Left lung (tissue), 10 donors: ENCODE results near the gene CABP4. TPM values are rescaled to one million over a fixed set of nuclear protein-coding genes. Genes with fewer than 3 reads are reported as not detected.

Experiments used
- ATAC-seq: fragments of 200-7000 bp; cut with Tn5 transposase; one replicate; pipeline ENCODE4 v1.9.1; 2020; ENCODE audit warnings: moderate library complexity
- DNase-seq, 4 donors: peaks; one replicate each; pipeline ENCODE4 v3.0.0-alpha.2; 2013 to 2020
- H3K27ac ChIP-seq, 2 donors: fragments of 200-600 bp; sonication (generic) in 1 of 2; one replicate each; pipeline versions ENCODE4 v1.5.0 to v1.8.0; 2020 to 2021
- H3K27me3 ChIP-seq, 2 donors: fragments of 200-600 bp; sonication (generic) in 1 of 2; one replicate each; pipeline versions ENCODE4 v1.5.0 to v1.8.0; 2020 to 2021
- H3K36me3 ChIP-seq, 2 donors: fragments of 200-600 bp; sonication (generic) in 1 of 2; one replicate each; pipeline versions ENCODE4 v1.5.0 to v1.8.0; 2020 to 2021
- H3K4me1 ChIP-seq, 2 donors: fragments of 200-600 bp; one replicate each; pipeline ENCODE4 v1.8.0; 2021
- H3K4me3 ChIP-seq, 2 donors: fragments of 200-600 bp; sonication (generic) in 1 of 2; one replicate each; pipeline versions ENCODE4 v1.5.0 to v1.8.0; 2020 to 2021; ENCODE audit warnings: mild to moderate bottlenecking in 1 of 2
- H3K9me3 ChIP-seq, 2 donors: fragments of 200-600 bp; sonication (generic) in 1 of 2; one replicate each; pipeline versions ENCODE4 v1.5.0 to v1.8.0; 2020 to 2021
- CTCF ChIP-seq, 2 donors: fragments of 200-600 bp; sonication (generic) in 1 of 2; IDR thresholded peaks; one replicate each; pipeline versions ENCODE4 v1.5.0 to v1.8.0; 2021; ENCODE audit warnings: antibody characterized with exemption in 2 of 2
- intact Hi-C, 2 donors: fragments of 100-400 bp; cut with DNase I; formaldehyde crosslinking; loops; one replicate each; pipeline versions ENCODE4 v1.11.2 to v1.14.2; 2022
- polyA plus RNA-seq, 6 donors: library from polyadenylated mRNA; unstranded; fragments of 120-200 nt; gene quantifications; one replicate each; pipeline ENCODE4 v1.2.1, GENCODE V29; 2013; ENCODE audit not compliant: insufficient read length in 6 of 6
- total RNA-seq, 2 donors: library from RNA; stranded (reverse); fragmentation: NEBNext Ultra II Directional; extraction: Animal tissue kit (Norgen Biotek cat#: 25700); gene quantifications; one replicate each; pipeline ENCODE4 v1.2.1, GENCODE V29; 2021
- donor health status: DM: no; HTN: yes; CAD: no.
- donor health status: DM: no; HTN: no; CAD: no.

The CABP4 gene
- total and polyA plus RNA-seq, 8 donors = 1.4 to 2.8 (median 2.2) TPM

- no peaks in the 10 kb centered on the region for H3K27me3 ChIP-seq
- intact Hi-C loops = no loop called here
- ATAC-seq (no peak), DNase-seq (no peak)
- peaks cover 0 to 48% of the 10 kb centered on the region in 2 donors for H3K36me3 ChIP-seq
- peak overlapping the region in 1 of 2 donors; percentile 80 for H3K27ac ChIP-seq
- H3K9me3 ChIP-seq = no peaks in the 10 kb centered on the region
- peaks cover 12 to 19% of the 10 kb centered on the region in 2 donors for H3K4me1 ChIP-seq
- peak overlapping the region; percentile 71 to 90 for H3K4me3 ChIP-seq
- no peak for TF ChIP-seq CTCF (IDR thresholded peaks at IDR 0.05)
Observed at GRCh38 chr11:67429038-67429668, 26.0 kb upstream of the CABP4 start.

GRCh38 chr11:67429722-67430121, 25.4 kb upstream of the CABP4 start:
- Histone ChIP-seq H3K36me3 (peaks cover 0 to 53% of the 10 kb centered on the region in 2 donors), H3K4me1 (peaks cover 12 to 21% of the 10 kb centered on the region in 2 donors), H3K9me3 (no peaks in the 10 kb centered on the region), H3K27me3 (no peaks in the 10 kb centered on the region), H3K4me3 (peak overlapping the region in 1 of 2 donors; percentile 71), H3K27ac (no peak overlapping the region)
- intact Hi-C loops = no loop called here
- no peak for ATAC-seq
- DNase-seq = no peak
- TF ChIP-seq CTCF (IDR thresholded peaks at IDR 0.05) = no peak

GRCh38 chr11:67431346-67432249, 23.6 kb upstream of the CABP4 start:
- Histone ChIP-seq H3K9me3 (no peaks in the 10 kb centered on the region), H3K36me3 (peaks cover 0 to 71% of the 10 kb centered on the region in 2 donors), H3K4me3 (no peak overlapping the region), H3K27me3 (no peaks in the 10 kb centered on the region), H3K4me1 (peaks cover 12 to 37% of the 10 kb centered on the region in 2 donors), H3K27ac (no peak overlapping the region)
- no peak for ATAC-seq
- no peak for TF ChIP-seq CTCF (IDR thresholded peaks at IDR 0.05)
- intact Hi-C loops = no loop called here
- no peak for DNase-seq

GRCh38 chr11:67432655-67433349, 22.4 kb upstream of the CABP4 start:
- no peak for ATAC-seq
- Histone ChIP-seq H3K9me3 (no peaks in the 10 kb centered on the region), H3K27ac (no peak overlapping the region), H3K36me3 (peaks cover 0 to 79% of the 10 kb centered on the region in 2 donors), H3K4me3 (no peak overlapping the region), H3K4me1 (peaks cover 7 to 40% of the 10 kb centered on the region in 2 donors), H3K27me3 (no peaks in the 10 kb centered on the region)
- intact Hi-C loops = no loop called here
- DNase-seq = peak in 1 of 4 donors; percentile 76
- no peak for TF ChIP-seq CTCF (IDR thresholded peaks at IDR 0.05)
